Measurements from ENCODE around the gene RUNX1. TPM values are rescaled to one million over a fixed set of nuclear protein-coding genes. Genes with fewer than 3 reads are reported as not detected.

RUNX1 gene
- total RNA-seq, 4 donors from 2014 or later = 16.2 to 34.6 (median 26.4) TPM

DNA sequence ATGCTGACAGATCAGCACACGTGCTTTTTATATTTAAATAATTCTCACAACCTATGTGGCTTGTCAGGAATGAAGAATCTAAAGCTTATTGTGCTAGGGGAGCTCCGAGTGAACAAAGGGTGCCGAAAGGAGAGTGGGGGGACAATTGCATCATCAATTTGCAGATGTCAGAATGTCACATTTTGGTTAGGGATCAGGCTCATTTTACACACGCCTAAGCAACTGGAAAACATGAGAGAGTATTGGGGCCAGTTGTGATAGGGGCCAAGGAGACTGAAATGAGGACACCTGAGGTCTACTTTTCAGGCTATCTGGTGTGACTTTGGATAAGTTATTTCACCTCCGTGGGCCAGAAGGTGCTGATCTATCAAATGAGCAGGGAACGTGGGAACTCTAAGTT lies 31.8 kb downstream of the RUNX1 start:
- TF ChIP-seq, protein P1, sequence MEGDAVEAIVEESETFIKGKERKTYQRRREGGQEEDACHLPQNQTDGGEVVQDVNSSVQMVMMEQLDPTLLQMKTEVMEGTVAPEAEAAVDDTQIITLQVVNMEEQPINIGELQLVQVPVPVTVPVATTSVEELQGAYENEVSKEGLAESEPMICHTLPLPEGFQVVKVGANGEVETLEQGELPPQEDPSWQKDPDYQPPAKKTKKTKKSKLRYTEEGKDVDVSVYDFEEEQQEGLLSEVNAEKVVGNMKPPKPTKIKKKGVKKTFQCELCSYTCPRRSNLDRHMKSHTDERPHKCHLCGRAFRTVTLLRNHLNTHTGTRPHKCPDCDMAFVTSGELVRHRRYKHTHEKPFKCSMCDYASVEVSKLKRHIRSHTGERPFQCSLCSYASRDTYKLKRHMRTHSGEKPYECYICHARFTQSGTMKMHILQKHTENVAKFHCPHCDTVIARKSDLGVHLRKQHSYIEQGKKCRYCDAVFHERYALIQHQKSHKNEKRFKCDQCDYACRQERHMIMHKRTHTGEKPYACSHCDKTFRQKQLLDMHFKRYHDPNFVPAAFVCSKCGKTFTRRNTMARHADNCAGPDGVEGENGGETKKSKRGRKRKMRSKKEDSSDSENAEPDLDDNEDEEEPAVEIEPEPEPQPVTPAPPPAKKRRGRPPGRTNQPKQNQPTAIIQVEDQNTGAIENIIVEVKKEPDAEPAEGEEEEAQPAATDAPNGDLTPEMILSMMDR (IDR thresholded peaks at IDR 0.05; ENCODE audit: low read depth) = no peak

DNA sequence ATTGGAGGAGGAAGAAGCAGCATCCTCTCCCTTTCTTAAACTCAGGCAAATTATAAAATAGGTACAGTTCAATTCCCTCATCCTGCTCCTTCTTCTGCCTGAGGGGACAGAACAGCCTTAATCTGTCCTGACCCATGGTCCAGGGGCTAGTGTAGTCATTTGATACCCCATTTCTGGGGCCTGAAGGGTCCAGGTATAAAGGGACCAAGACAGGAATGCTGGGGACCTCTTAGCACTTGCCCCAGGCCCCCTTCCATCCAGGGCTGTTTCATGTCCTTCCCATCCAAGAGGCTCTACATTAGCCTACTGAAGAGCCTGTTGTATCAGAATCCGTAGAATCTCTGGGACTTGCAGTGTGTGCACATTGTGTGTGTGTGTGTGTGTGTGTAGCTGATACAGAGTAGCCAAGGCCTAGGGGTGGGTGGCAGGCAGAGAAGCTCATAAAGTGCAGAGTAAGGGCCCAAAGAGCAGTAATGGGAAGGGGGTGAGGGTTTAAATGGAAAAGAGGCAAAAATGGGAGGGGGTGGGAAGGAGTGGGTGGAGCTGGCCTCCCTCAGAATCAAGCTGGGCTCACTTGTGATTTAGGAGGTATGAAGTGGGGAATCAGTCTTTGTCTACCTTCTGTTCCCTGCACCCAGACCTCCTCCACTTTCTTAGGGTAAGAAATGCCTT lies 32.4 kb downstream of the RUNX1 start:
- TF ChIP-seq, protein P1 (IDR thresholded peaks at IDR 0.05; ENCODE audit: low read depth) = no peak

DNA sequence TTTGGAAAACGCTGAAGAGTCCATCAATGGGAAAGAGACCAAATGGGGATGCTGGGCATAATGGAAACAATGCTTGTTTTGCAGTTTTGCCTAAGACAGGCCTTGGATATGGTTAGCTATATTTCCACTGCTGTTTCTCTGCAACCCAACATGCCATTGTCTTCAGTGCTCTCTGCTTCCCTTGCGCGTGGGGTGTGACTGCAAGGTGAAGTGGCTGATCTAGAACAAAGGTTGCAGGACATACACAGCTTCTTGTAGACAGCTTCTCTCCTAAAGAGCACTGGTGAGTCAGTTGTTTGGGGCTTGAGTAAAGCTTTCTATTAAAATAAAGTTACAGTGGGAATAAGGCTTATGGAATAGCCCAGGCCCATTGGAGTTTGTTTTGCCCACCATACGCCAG lies 33.0 kb downstream of the RUNX1 start:
- TF ChIP-seq, protein P1 (IDR thresholded peaks at IDR 0.05; ENCODE audit: low read depth) = no peak

DNA sequence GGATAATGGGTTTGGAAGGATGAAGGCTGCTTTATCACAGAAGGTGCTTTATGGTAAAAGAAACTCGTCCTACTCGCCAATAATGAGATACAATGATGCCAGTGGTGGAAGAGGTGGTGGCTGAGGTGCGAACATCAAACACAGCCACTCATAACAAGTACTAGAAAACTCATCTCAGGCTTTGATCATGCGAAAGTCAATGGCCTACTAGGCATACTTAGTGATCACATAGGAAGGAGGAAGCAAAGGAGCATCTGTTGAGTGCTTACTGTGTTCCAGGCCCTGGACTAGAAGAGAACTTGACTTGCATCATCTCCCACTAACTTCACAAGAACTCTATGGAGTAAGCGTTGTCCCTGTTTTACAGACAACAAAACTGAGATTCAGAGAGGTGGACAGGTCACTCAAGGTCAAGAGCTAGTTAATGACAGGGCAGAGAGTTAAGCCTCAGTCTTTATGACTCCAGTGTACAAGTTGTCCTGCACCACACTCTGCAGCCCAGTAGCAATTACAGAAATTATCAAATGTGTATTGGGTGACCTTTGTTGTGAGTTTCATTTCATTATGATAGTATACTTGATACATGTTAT lies 33.6 kb downstream of the RUNX1 start:
- TF ChIP-seq, protein P1 (IDR thresholded peaks at IDR 0.05; ENCODE audit: low read depth) = no peak

DNA sequence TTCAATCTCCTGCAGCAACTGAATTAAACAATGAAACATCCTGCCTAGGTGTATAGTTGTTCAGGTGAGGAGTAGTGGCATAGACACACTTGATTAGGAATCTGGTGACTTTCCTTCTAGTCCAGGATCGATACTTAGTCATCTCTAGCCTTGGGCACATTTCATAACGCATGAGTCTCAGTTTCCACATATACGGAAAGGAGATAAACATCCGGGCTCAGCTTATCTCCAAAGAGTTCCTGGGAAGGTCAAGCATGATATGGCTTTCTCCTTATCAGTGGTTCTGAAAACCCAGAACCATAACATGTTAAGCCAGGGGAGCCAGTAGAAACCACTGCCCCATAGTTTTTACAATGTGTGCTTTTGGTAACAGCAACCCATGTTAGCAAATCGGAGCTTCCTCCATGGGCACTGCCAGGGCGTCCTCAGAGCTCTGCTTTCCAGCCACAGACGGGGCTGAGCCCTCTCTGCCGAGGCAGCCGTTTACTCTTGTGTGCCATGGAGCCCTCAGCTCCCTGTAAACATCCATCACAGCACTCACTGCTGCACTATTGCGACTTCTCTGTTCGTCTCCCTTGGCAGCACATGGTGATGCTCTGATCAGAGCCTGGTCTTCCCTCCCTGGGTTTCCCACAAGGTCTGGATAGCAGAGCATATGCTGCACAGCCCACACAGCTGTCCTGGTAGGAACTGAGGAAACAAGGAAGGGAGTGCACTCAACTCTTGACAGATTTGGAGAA lies 34.6 kb downstream of the RUNX1 start:
- TF ChIP-seq, protein P1 (IDR thresholded peaks at IDR 0.05; ENCODE audit: low read depth) = no peak

DNA sequence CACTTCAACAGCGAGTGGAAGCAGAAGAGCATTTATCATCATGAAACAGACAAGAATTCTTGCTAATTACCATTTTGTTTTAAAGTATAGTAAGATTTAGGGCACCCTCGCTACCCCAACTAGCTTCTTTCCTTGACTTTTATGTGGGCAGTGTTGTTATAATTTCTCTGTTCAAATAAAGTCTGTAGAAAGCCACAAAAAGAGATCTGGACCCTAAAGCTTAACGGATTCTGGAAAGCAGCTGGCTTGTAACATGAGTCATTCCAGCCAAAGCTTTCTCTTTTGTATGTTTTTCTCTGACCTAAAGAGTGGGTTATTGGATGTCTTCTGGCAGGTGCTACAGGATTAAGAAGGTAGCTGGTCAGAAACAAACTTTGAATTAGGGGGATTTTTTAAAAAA lies 37.4 kb downstream of the RUNX1 start:
- TF ChIP-seq, protein P1 (IDR thresholded peaks at IDR 0.05; ENCODE audit: low read depth) = no peak

DNA sequence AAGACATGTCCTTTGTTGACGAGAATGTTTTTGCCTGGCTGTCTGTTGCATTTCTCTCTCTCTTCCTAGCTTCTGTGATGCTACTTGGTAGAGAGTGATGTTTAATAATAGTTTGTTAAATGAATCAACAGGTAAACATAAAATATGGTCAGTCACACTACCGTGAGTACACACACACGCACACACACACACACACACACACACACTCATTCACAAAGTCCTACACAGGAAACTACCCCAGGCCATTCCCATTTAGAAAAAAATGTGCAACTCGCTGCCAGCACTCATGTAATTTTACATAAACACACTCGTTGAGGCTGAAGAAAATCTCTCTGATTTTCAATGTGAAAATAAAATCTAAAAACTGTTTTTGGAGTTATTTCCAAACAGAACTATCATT lies 38.7 kb downstream of the RUNX1 start:
- TF ChIP-seq, protein P1 (IDR thresholded peaks at IDR 0.05; ENCODE audit: low read depth) = no peak

Measured in subcutaneous adipose tissue (tissue), 4 donors.